ENCODE measurements around the gene FAM204A.

Gene FAM204A

DNA sequence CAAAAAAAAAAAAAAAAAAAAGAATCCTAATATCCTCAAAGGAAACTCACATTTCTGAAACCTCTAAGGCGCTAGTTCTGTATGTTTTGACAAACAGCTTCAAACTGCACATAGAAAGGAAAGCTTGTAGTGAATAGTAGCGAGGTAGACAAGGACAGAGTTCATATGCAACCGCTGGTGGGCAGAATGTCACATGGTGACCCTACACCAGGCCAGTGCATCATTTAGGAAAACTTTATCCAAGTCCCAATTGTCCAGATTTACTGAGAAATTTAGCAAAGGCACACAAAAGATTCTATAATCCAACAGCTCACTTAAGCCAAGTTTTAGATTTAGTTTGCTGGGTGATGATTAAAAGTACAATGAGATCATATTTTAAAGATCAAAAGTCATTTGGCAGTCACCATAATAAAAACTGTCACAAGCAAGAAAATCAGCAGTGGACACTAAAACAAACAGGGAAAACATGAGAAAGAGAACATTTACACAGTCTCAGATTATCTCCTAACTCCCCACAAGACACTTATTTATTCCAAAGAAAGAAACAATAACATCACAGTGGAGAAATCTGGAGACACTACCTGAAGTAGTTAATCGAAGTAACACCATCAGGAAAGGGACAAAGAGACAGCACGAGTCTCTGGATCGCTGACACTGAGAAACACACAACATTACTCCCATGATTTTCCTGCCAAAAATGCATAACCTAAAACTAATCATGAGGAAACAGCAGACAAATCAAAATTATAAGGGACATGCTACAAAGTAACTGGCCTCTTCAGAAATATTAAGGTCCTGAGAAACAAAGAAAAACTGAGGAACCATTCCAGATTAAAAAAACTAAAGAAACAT is 20.2 kb downstream of the FAM204A start:
- TF ChIP-seq, protein P1, sequence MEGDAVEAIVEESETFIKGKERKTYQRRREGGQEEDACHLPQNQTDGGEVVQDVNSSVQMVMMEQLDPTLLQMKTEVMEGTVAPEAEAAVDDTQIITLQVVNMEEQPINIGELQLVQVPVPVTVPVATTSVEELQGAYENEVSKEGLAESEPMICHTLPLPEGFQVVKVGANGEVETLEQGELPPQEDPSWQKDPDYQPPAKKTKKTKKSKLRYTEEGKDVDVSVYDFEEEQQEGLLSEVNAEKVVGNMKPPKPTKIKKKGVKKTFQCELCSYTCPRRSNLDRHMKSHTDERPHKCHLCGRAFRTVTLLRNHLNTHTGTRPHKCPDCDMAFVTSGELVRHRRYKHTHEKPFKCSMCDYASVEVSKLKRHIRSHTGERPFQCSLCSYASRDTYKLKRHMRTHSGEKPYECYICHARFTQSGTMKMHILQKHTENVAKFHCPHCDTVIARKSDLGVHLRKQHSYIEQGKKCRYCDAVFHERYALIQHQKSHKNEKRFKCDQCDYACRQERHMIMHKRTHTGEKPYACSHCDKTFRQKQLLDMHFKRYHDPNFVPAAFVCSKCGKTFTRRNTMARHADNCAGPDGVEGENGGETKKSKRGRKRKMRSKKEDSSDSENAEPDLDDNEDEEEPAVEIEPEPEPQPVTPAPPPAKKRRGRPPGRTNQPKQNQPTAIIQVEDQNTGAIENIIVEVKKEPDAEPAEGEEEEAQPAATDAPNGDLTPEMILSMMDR (IDR thresholded peaks at IDR 0.05; ENCODE audit: low read depth, low read length, missing control alignments) = no peak
- no peak overlapping the region for H3K4me3 ChIP-seq (ENCODE audit: low read depth, low read length)
- DNase-seq (ENCODE audit: low read depth) = no peak

DNA sequence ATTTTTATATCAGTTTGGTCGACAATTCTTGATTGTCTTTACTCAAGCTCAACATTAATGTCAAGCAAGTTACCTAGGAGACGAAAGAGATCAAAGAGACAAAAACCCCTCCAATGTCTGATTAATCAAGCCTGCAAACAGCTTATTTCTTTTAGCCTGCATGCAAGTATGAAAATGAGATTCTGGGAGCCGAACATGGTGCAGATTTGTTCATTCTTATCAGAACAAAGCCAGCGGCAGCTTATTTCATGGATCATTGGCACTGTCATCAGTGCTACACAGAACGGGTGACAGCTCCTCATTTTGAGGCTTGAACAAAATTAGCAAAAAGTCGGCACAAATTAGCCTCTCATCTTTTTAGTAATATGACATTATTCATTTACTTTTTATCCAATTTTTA is 26.5 kb downstream of the FAM204A start:
- DNase-seq (ENCODE audit: low read depth) = no peak

DNA sequence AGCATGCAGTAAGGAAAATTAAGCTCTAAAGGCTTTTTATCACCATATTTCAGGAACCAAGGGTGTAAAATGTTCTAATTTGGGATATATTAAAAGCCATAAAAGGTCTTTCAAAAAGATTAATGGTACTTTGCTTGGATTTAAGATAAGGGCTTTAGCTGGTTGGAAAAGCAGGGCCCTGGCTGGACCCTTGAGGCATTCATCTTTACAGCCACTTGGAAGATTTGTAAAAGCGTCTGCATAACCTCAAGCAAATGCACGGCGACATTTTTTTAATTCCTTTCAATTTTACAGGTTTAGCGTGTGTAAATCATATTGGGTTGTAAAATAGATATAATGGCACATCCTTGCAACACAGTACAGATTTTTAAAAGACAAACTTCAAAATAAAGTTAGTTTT is 27.2 kb downstream of the FAM204A start:
- DNase-seq (ENCODE audit: low read depth) = no peak
- TF ChIP-seq, protein P1 (IDR thresholded peaks at IDR 0.05; ENCODE audit: low read depth, low read length, missing control alignments) = no peak
- H3K4me3 ChIP-seq (ENCODE audit: low read depth, low read length) = no peak overlapping the region

More for the DNA sequence above, 26.5 kb downstream of the FAM204A start:
- H3K4me3 ChIP-seq (ENCODE audit: low read depth, low read length) = no peak overlapping the region
- TF ChIP-seq, protein P1 (IDR thresholded peaks at IDR 0.05; ENCODE audit: low read depth, low read length, missing control alignments) = no peak

DNA sequence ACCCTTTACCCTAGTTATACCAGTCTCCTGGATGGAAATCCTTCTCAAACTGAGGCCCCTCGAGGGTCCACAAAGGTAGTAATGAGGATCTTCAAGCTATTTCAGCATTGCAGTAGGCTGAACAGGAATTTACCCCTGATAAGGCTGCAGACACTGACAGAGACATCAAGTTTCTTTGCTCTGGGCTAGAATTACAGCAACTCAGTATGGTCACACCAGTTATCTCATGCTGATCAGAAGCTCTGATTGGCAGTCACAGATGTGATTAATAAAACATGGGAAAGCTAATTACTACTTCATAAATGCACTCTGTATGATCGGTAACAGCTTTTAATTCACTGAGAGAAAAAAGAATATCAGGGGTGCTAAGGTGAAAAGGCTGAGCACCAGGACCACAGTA is 30.6 kb downstream of the FAM204A start:
- DNase-seq (ENCODE audit: low read depth) = no peak
- TF ChIP-seq, protein P1 (IDR thresholded peaks at IDR 0.05; ENCODE audit: low read depth, low read length, missing control alignments) = no peak
- H3K4me3 ChIP-seq (ENCODE audit: low read depth, low read length) = no peak overlapping the region

DNA sequence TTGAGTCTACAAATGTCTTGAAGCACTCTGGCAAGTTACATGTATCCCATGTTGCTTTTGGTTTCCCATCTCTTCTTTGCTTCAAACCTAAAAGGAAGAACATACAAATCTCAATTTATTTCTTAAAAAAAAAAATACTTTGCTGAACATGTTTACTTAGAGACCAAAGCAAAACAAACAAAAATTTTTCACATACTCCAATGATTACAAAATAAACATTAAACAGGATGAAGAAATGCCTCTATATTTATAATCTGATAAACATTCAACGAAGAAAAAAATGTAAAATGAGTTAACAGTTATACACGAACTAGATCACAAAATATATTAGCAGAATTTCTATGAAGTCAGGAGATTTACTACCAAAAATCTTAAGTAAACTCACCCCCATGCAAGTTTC is 31.3 kb downstream of the FAM204A start:
- TF ChIP-seq, protein P1 (IDR thresholded peaks at IDR 0.05; ENCODE audit: low read depth, low read length, missing control alignments) = no peak
- H3K4me3 ChIP-seq (ENCODE audit: low read depth, low read length) = no peak overlapping the region
- no peak for DNase-seq (ENCODE audit: low read depth)

DNA sequence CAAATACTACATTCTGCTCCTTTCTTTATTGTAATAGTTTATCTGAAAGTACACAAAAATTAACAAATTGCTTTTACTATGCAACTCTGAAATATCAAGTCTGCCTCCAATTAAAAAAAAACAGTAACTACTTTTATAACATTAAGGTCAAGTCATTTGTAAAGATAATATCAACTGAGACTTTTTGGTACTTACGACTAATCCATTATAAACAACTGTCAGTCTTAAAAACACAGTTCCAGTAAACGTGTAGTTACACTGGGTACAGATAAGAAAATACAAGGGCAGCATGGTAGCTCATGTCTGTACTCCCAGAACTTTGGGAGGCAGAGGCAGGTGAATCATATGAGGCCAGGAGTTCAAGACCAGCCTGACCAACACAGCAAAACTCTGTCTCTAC is 32.2 kb downstream of the FAM204A start:
- DNase-seq (ENCODE audit: low read depth) = no peak
- H3K4me3 ChIP-seq (ENCODE audit: low read depth, low read length) = no peak overlapping the region
- TF ChIP-seq, protein P1 (IDR thresholded peaks at IDR 0.05; ENCODE audit: low read depth, low read length, missing control alignments) = no peak

DNA sequence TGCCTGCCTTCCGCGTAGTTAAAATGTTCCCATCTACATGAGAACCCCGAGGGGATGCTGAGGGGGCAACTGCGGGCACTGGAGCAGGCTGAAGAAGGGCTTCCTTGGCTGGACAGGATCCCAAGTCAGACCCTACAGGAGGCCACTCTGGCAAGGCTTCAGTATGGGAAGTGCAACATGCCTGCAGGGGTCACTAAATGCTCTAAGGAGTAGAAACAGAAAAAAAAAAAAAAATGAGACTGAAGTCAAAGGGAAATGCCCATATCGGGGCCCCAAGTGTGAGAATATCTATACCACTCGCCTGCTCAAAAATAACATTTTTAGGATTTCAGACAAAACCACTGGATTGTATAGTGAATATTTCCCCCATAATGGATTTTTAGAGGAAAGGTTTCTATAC is 33.5 kb downstream of the FAM204A start:
- H3K4me3 ChIP-seq (ENCODE audit: low read depth, low read length) = no peak overlapping the region
- TF ChIP-seq, protein P1 (IDR thresholded peaks at IDR 0.05; ENCODE audit: low read depth, low read length, missing control alignments) = no peak
- DNase-seq (ENCODE audit: low read depth) = no peak

All from GM12864 (cell line).